Breast epithelium (tissue), 3 donors: Measurements from ENCODE around the gene USP34.
"Not testable (repeated sequence)": the region's sequence is repeated elsewhere in the genome, so short reads cannot be mapped to it uniquely, and the experiment has no call there.

Source experiments
- POLR2AphosphoS5 ChIP-seq, 3 donors: sonication (generic); formaldehyde crosslinking; IDR thresholded peaks; one replicate each; pipeline ENCODE4 v1.6.1; 2017; ENCODE audit warnings: antibody characterized with exemption in 3 of 3
- TF ChIP-seq, protein P1 (sequence below), 3 donors: fragments of 450-650 bp; IDR thresholded peaks; one replicate each; pipeline ENCODE4 v1.5.1; 2016 to 2017; ENCODE audit warnings: antibody characterized with exemption in 3 of 3, mild to moderate bottlenecking in 3 of 3, moderate library complexity in 3 of 3

DNA sequence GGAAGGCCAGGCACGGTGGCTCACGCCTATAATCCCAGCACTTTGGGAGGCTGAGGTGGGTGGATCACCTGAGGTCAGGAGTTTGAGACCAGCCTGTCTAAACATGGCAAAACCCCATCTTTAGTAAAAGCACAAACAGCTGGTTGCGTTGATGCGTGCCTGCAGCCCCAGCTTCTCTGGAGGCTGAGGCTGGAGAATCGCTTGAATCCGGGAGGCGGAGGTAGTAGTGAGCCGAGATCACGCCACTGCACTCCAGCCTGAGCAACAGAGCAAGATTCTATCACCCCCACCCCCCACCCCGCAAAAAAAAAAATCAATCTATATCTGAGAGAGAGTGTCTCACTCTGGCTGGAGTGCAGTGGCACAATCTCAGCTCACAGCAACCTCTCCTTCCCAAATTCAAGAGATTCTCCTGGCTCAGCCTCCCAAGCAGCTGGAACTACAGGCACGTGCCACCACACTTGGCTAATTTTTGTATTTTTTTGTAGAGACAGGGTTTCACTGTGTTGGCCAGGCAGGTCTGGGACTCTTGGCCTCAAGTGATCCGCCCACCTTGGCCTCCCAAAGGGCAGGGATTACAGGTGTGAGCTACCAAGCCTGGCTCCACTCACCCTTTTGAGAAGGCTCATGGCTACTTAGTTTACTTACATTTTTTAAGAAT lies 6.2 kb upstream of the USP34 start:
- TF ChIP-seq, protein P1, sequence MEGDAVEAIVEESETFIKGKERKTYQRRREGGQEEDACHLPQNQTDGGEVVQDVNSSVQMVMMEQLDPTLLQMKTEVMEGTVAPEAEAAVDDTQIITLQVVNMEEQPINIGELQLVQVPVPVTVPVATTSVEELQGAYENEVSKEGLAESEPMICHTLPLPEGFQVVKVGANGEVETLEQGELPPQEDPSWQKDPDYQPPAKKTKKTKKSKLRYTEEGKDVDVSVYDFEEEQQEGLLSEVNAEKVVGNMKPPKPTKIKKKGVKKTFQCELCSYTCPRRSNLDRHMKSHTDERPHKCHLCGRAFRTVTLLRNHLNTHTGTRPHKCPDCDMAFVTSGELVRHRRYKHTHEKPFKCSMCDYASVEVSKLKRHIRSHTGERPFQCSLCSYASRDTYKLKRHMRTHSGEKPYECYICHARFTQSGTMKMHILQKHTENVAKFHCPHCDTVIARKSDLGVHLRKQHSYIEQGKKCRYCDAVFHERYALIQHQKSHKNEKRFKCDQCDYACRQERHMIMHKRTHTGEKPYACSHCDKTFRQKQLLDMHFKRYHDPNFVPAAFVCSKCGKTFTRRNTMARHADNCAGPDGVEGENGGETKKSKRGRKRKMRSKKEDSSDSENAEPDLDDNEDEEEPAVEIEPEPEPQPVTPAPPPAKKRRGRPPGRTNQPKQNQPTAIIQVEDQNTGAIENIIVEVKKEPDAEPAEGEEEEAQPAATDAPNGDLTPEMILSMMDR (IDR thresholded peaks at IDR 0.05): not testable (repeated sequence)
- TF ChIP-seq POLR2AphosphoS5 (IDR thresholded peaks at IDR 0.05): not testable (repeated sequence)
